GM12878 (cell line): ENCODE data around the gene CAPN7.

ENCODE experiments used
- CREB1 ChIP-seq: IDR thresholded peaks from 2 replicates; pipeline ENCODE4 v1.6.1; 2012; ENCODE audit warnings: low read depth, mild to moderate bottlenecking, inconsistent platforms
- EZH2 ChIP-seq: IDR thresholded peaks from 2 replicates; pipeline ENCODE4 v1.6.1; 2012; ENCODE audit warnings: low read depth, mild to moderate bottlenecking, control low read depth, inconsistent platforms, low read length, borderline replicate concordance; ENCODE audit not compliant: control insufficient read depth
- NR2C2 ChIP-seq: IDR thresholded peaks from 2 replicates; pipeline ENCODE4 v1.6.1; 2011; ENCODE audit warnings: borderline replicate concordance, low read depth; ENCODE audit not compliant: control insufficient read depth, insufficient read length
- PRDM15 ChIP-seq: fragments of 450-650 bp; formaldehyde crosslinking; IDR thresholded peaks from 2 replicates; pipeline ENCODE4 v1.4.0; 2020; ENCODE audit warnings: mild to moderate bottlenecking, moderate library complexity
- REST ChIP-seq: IDR thresholded peaks from 2 replicates; pipeline ENCODE4 v1.6.1; 2012; ENCODE audit warnings: mild to moderate bottlenecking, low read depth, low read length
- TF ChIP-seq, protein P1 (sequence below), 3 experiments: IDR thresholded peaks in 2 of 3; conservative IDR thresholded peaks in 1 of 3; 2 replicates each; pipeline ENCODE4 v1.5.1; 2011; ENCODE audit warnings: low read depth in 3 of 3, low read length in 3 of 3, mild to moderate bottlenecking in 3 of 3, control low read depth in 2 of 3, moderate library complexity in 2 of 3, inconsistent platforms in 1 of 3, mixed read lengths in 1 of 3; ENCODE audit not compliant: control insufficient read depth in 2 of 3, insufficient read depth in 1 of 3; ENCODE audit errors: extremely low read depth in 1 of 3
- TF ChIP-seq, protein P2 (sequence below): IDR thresholded peaks from 2 replicates; pipeline ENCODE4 v1.6.1; 2012; ENCODE audit warnings: improper control_type of control experiment, low read depth, low read length; ENCODE audit not compliant: insufficient replicate concordance

GRCh38 chr3:15283702-15284101 is 77.7 kb downstream of the CAPN7 start:
- TF ChIP-seq, protein P1, sequence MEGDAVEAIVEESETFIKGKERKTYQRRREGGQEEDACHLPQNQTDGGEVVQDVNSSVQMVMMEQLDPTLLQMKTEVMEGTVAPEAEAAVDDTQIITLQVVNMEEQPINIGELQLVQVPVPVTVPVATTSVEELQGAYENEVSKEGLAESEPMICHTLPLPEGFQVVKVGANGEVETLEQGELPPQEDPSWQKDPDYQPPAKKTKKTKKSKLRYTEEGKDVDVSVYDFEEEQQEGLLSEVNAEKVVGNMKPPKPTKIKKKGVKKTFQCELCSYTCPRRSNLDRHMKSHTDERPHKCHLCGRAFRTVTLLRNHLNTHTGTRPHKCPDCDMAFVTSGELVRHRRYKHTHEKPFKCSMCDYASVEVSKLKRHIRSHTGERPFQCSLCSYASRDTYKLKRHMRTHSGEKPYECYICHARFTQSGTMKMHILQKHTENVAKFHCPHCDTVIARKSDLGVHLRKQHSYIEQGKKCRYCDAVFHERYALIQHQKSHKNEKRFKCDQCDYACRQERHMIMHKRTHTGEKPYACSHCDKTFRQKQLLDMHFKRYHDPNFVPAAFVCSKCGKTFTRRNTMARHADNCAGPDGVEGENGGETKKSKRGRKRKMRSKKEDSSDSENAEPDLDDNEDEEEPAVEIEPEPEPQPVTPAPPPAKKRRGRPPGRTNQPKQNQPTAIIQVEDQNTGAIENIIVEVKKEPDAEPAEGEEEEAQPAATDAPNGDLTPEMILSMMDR (IDR thresholded peaks at IDR 0.05 in 2 of 3, conservative IDR thresholded peaks at IDR 0.05 in 1 of 3; ENCODE audit: control insufficient read depth in 2 of 3, extremely low read depth in 1 of 3, insufficient read depth in 1 of 3, low read depth in 3 of 3, low read length in 3 of 3): no peak
- TF ChIP-seq CREB1 (no peak), NR2C2 (no peak), PRDM15 (CRISPR knock-in tag) (no peak), REST (no peak), EZH2 (no peak)
- TF ChIP-seq, protein P2, sequence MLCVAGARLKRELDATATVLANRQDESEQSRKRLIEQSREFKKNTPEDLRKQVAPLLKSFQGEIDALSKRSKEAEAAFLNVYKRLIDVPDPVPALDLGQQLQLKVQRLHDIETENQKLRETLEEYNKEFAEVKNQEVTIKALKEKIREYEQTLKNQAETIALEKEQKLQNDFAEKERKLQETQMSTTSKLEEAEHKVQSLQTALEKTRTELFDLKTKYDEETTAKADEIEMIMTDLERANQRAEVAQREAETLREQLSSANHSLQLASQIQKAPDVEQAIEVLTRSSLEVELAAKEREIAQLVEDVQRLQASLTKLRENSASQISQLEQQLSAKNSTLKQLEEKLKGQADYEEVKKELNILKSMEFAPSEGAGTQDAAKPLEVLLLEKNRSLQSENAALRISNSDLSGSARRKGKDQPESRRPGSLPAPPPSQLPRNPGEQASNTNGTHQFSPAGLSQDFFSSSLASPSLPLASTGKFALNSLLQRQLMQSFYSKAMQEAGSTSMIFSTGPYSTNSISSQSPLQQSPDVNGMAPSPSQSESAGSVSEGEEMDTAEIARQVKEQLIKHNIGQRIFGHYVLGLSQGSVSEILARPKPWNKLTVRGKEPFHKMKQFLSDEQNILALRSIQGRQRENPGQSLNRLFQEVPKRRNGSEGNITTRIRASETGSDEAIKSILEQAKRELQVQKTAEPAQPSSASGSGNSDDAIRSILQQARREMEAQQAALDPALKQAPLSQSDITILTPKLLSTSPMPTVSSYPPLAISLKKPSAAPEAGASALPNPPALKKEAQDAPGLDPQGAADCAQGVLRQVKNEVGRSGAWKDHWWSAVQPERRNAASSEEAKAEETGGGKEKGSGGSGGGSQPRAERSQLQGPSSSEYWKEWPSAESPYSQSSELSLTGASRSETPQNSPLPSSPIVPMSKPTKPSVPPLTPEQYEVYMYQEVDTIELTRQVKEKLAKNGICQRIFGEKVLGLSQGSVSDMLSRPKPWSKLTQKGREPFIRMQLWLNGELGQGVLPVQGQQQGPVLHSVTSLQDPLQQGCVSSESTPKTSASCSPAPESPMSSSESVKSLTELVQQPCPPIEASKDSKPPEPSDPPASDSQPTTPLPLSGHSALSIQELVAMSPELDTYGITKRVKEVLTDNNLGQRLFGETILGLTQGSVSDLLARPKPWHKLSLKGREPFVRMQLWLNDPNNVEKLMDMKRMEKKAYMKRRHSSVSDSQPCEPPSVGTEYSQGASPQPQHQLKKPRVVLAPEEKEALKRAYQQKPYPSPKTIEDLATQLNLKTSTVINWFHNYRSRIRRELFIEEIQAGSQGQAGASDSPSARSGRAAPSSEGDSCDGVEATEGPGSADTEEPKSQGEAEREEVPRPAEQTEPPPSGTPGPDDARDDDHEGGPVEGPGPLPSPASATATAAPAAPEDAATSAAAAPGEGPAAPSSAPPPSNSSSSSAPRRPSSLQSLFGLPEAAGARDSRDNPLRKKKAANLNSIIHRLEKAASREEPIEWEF: no peak
